ENCODE results near the gene GRID1. TPM values are rescaled to one million over a fixed set of nuclear protein-coding genes. Genes with fewer than 3 reads are reported as not detected.

The GRID1 gene
- total RNA-seq, 4 donors from 2014 or later = 0.03 to 2.7 (median 0.49) TPM

- intact Hi-C loops (cut with DNase I) = no loop called here
- Histone ChIP-seq H3K27me3 (no peaks in the 10 kb centered on the region), H3K9me3 (no peaks in the 10 kb centered on the region), H3K27ac (no peak overlapping the region), H3K4me1 (no peaks in the 10 kb centered on the region), H3K36me3 (no peaks in the 10 kb centered on the region), H3K4me3 (no peak overlapping the region)
- no peak for DNase-seq
- TF ChIP-seq CTCF (IDR thresholded peaks at IDR 0.05) = no peak
- TF ChIP-seq POLR2A (IDR thresholded peaks at IDR 0.05) = no peak
- WGBS, 2 donors = 68 to 87% methylated on average over 4 of the region's 4 CpGs
These were observed 540.2 kb downstream of the GRID1 start for GRCh38 chr10:85826377-85826776.

- no peak overlapping the region for H3K27ac ChIP-seq
These were observed 555.2 kb downstream of the GRID1 start for GRCh38 chr10:85811405-85811804.

GRCh38 chr10:85810674-85811073, 555.9 kb downstream of the GRID1 start:
- no peaks in the 10 kb centered on the region for H3K36me3 ChIP-seq
- H3K4me3 ChIP-seq = no peak overlapping the region
- no peaks in the 10 kb centered on the region for H3K4me1 ChIP-seq
- H3K9me3 ChIP-seq = peaks cover 0 to 12% (median 12%) of the 10 kb centered on the region in 3 donors
- WGBS, 2 donors = no CpG with 5 or more reads among the region's 1 CpG
- TF ChIP-seq CTCF (IDR thresholded peaks at IDR 0.05) = no peak
- TF ChIP-seq POLR2A (IDR thresholded peaks at IDR 0.05) = no peak
- H3K27me3 ChIP-seq = peaks cover 0 to 2% (median 0%) of the 10 kb centered on the region in 4 donors
- no peak overlapping the region for H3K27ac ChIP-seq
- DNase-seq = no peak
- intact Hi-C loops (cut with DNase I) = no loop called here

More at GRCh38 chr10:85811405-85811804, 555.2 kb downstream of the GRID1 start:
- no peaks in the 10 kb centered on the region for H3K36me3 ChIP-seq
- intact Hi-C loops (cut with DNase I) = no loop called here
- WGBS, 2 donors = 78 to 85% methylated on average over 2 of the region's 2 CpGs
- DNase-seq = no peak
- H3K4me1 ChIP-seq = no peaks in the 10 kb centered on the region
- peaks cover 0 to 12% (median 12%) of the 10 kb centered on the region in 3 donors for H3K9me3 ChIP-seq
- TF ChIP-seq POLR2A (IDR thresholded peaks at IDR 0.05) (no peak), CTCF (IDR thresholded peaks at IDR 0.05) (no peak)
- H3K4me3 ChIP-seq = no peak overlapping the region
- peaks cover 0 to 2% (median 0%) of the 10 kb centered on the region in 4 donors for H3K27me3 ChIP-seq

GRCh38 chr10:85795460-85795859, 571.1 kb downstream of the GRID1 start:
- Histone ChIP-seq H3K4me3 (no peak overlapping the region), H3K27me3 (no peaks in the 10 kb centered on the region), H3K9me3 (no peaks in the 10 kb centered on the region), H3K27ac (no peak overlapping the region), H3K4me1 (peaks cover 0 to 15% (median 0%) of the 10 kb centered on the region in 3 donors), H3K36me3 (no peaks in the 10 kb centered on the region)
- TF ChIP-seq CTCF (IDR thresholded peaks at IDR 0.05) (no peak), POLR2A (IDR thresholded peaks at IDR 0.05) (no peak)
- WGBS, 2 donors = 12 to 17% methylated on average over 3 of the region's 3 CpGs
- DNase-seq = no peak
- intact Hi-C loops (cut with DNase I) = no loop called here

- no peak for DNase-seq
- intact Hi-C loops (cut with DNase I) = no loop called here
- WGBS, 2 donors = 59% methylated on average over 2 of the region's 2 CpGs
- H3K27me3 ChIP-seq = no peaks in the 10 kb centered on the region
- H3K4me1 ChIP-seq = peaks cover 0 to 15% (median 0%) of the 10 kb centered on the region in 3 donors
- H3K4me3 ChIP-seq = no peak overlapping the region
- TF ChIP-seq POLR2A (IDR thresholded peaks at IDR 0.05) = no peak
- TF ChIP-seq CTCF (IDR thresholded peaks at IDR 0.05) = no peak
- H3K27ac ChIP-seq = no peak overlapping the region
- no peaks in the 10 kb centered on the region for H3K9me3 ChIP-seq
- H3K36me3 ChIP-seq = no peaks in the 10 kb centered on the region
These were observed 572.0 kb downstream of the GRID1 start for GRCh38 chr10:85794553-85794952.

Data from esophagus squamous epithelium (tissue), 5 donors.